Tibial nerve (tissue), 4 donors: ENCODE data around the gene GPBP1. TPM values are rescaled to one million over a fixed set of nuclear protein-coding genes. Genes with fewer than 3 reads are reported as not detected.
"Not testable (repeated sequence)": the region's sequence is repeated elsewhere in the genome, so short reads cannot be mapped to it uniquely, and the experiment has no call there.

ENCODE experiments used
- DNase-seq, 2 donors: peaks; one replicate each; pipeline ENCODE4 v3.0.0-alpha.2; 2019; ENCODE audit warnings: low spot score in 2 of 2
- H3K27ac ChIP-seq, 4 donors: fragments of 200-600 bp; sonication (generic) in 3 of 4; one replicate each; pipeline ENCODE4 v1.5.1; 2017 to 2019; ENCODE audit warnings: mild to moderate bottlenecking in 1 of 4
- H3K27me3 ChIP-seq, 2 donors: fragments of 200-600 bp; sonication (generic) in 1 of 2; one replicate each; pipeline versions ENCODE4 v1.5.1 to v1.6.0; 2017 to 2019
- H3K36me3 ChIP-seq, 3 donors: fragments of 200-600 bp; sonication (generic); one replicate each; pipeline ENCODE4 v1.5.1; 2018 to 2019
- H3K4me1 ChIP-seq, 4 donors: fragments of 200-600 bp; sonication (generic) in 3 of 4; one replicate each; pipeline ENCODE4 v1.5.1; 2017 to 2019
- H3K4me3 ChIP-seq, 4 donors: fragments of 200-600 bp; sonication (generic) in 3 of 4; one replicate each; pipeline ENCODE4 v1.5.1; 2017 to 2019; ENCODE audit warnings: mild to moderate bottlenecking in 1 of 4, moderate library complexity in 1 of 4
- H3K9me3 ChIP-seq, 4 donors: fragments of 200-600 bp; sonication (generic) in 3 of 4; one replicate each; pipeline ENCODE4 v1.5.1; 2017 to 2019
- EP300 ChIP-seq, 2 donors: sonication (generic); formaldehyde crosslinking; IDR thresholded peaks; one replicate each; pipeline ENCODE4 v1.6.1; 2017; ENCODE audit warnings: antibody characterized with exemption in 2 of 2, mild to moderate bottlenecking in 1 of 2
- POLR2A ChIP-seq, 2 donors: fragments of 450-650 bp; IDR thresholded peaks; one replicate each; pipeline ENCODE4 v1.6.1; 2017; ENCODE audit warnings: antibody characterized with exemption in 2 of 2, mild to moderate bottlenecking in 2 of 2, moderate library complexity in 2 of 2
- WGBS, 2 donors: methylation state at CpG; one replicate each; pipeline ENCODE4 v1.1.5; 2018; 5-methylcytosine and 5-hydroxymethylcytosine counted together
- total RNA-seq, 4 donors: library from RNA; depleted of rRNA; stranded (reverse); fragments of >200 nt; gene quantifications; one replicate each; pipeline ENCODE4 v1.1.0, GENCODE V29; 2016
- TF ChIP-seq, protein P1 (sequence below), 5 experiments: fragments of 200-600 bp in 3 of 5; fragments of 450-650 bp in 2 of 5; sonication (generic) in 3 of 5; IDR thresholded peaks; one replicate each; pipeline ENCODE4 v1.5.1; 2016 to 2019; ENCODE audit warnings: antibody characterized with exemption in 5 of 5, mild to moderate bottlenecking in 3 of 5, moderate library complexity in 2 of 5

GPBP1 gene
- total RNA-seq, 4 donors from 2014 or later = 74.3 to 107 (median 84.9) TPM

DNA sequence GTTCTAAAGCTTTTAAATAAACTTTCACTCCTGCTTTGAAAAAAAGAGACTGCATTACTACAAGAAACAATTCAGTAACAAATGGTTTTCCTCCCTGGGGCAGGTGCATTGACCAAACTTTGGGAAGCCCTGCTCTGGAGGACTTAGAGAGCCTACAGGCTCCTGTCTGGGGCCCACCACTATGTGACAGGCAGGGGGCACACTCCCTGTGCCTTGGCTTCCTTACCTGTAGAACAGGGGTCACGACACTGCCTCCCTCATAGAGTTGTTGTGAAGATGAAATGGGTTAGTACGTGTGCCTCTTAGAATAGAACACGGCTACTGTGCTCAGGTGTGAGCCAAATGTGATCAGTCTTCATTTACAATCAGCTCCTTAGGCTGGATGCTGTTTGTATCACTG lies 130.1 kb downstream of the GPBP1 start:
- Histone ChIP-seq H3K9me3 (peaks cover 0 to 18% (median 0%) of the 10 kb centered on the region in 4 donors), H3K36me3 (no peaks in the 10 kb centered on the region), H3K27ac (no peak overlapping the region), H3K4me3 (no peak overlapping the region), H3K4me1 (no peaks in the 10 kb centered on the region), H3K27me3 (no peaks in the 10 kb centered on the region)
- DNase-seq = no peak
- 93% methylated on average over 3 of the region's 3 CpGs for WGBS, 2 donors
- no peak for TF ChIP-seq EP300 (IDR thresholded peaks at IDR 0.05)
- TF ChIP-seq, protein P1, sequence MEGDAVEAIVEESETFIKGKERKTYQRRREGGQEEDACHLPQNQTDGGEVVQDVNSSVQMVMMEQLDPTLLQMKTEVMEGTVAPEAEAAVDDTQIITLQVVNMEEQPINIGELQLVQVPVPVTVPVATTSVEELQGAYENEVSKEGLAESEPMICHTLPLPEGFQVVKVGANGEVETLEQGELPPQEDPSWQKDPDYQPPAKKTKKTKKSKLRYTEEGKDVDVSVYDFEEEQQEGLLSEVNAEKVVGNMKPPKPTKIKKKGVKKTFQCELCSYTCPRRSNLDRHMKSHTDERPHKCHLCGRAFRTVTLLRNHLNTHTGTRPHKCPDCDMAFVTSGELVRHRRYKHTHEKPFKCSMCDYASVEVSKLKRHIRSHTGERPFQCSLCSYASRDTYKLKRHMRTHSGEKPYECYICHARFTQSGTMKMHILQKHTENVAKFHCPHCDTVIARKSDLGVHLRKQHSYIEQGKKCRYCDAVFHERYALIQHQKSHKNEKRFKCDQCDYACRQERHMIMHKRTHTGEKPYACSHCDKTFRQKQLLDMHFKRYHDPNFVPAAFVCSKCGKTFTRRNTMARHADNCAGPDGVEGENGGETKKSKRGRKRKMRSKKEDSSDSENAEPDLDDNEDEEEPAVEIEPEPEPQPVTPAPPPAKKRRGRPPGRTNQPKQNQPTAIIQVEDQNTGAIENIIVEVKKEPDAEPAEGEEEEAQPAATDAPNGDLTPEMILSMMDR (IDR thresholded peaks at IDR 0.05) = no peak
- TF ChIP-seq POLR2A (IDR thresholded peaks at IDR 0.05) = no peak

DNA sequence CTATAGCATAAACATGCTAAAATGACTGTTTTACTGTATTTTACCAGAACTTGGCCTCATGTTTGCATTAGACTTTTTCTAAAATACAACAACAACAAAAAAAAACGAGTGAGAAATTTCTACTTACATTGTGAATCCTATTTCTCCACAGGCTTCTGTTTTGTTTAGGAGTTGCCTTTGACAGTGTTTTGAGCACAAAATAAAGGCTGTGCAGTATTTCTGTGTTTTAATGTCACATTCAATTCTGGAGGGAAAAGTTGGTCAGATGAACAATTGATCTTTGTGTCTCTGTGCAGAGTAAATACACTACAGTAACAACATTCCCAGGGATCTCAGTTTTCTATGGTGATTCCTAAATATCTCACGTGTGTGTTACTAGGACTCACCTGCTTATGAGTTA lies 131.1 kb downstream of the GPBP1 start:
- no peak for TF ChIP-seq POLR2A (IDR thresholded peaks at IDR 0.05)
- TF ChIP-seq EP300 (IDR thresholded peaks at IDR 0.05) = no peak
- TF ChIP-seq, protein P1 (IDR thresholded peaks at IDR 0.05) = no peak
- no peak for DNase-seq
- H3K4me1 ChIP-seq = no peaks in the 10 kb centered on the region
- no peaks in the 10 kb centered on the region for H3K27me3 ChIP-seq
- H3K4me3 ChIP-seq = no peak overlapping the region
- H3K36me3 ChIP-seq = no peaks in the 10 kb centered on the region
- 38 to 46% methylated on average over 2 of the region's 2 CpGs for WGBS, 2 donors
- peaks cover 0 to 18% (median 0%) of the 10 kb centered on the region in 4 donors for H3K9me3 ChIP-seq
- H3K27ac ChIP-seq = no peak overlapping the region

DNA sequence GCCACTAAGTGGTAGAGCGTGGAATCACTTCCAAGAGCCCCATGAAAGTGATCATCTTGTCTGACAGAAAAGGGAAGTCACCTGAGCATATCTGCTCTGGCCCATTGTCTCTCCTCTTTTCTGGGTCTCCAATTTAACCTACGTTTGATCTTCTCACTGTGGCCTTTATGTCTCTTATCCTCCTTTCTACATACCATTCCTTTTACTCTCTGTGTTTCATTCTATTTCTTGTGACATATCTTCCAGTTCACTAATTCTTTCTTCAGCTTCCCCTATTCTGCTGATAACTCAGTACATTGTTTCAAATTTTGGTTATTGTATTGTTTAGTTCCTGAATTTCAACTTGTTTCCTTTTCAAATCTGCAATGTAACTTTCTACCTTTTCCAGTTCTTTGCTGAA lies 132.5 kb downstream of the GPBP1 start:
- no peaks in the 10 kb centered on the region for H3K27me3 ChIP-seq
- TF ChIP-seq, protein P1 (IDR thresholded peaks at IDR 0.05) = no peak
- H3K4me1 ChIP-seq = no peaks in the 10 kb centered on the region
- H3K4me3 ChIP-seq = no peak overlapping the region
- no peaks in the 10 kb centered on the region for H3K36me3 ChIP-seq
- no peak overlapping the region for H3K27ac ChIP-seq
- DNase-seq = no peak
- peaks cover 0 to 18% (median 0%) of the 10 kb centered on the region in 4 donors for H3K9me3 ChIP-seq
- WGBS, 2 donors = 93 to 97% methylated on average over 2 of the region's 2 CpGs

DNA sequence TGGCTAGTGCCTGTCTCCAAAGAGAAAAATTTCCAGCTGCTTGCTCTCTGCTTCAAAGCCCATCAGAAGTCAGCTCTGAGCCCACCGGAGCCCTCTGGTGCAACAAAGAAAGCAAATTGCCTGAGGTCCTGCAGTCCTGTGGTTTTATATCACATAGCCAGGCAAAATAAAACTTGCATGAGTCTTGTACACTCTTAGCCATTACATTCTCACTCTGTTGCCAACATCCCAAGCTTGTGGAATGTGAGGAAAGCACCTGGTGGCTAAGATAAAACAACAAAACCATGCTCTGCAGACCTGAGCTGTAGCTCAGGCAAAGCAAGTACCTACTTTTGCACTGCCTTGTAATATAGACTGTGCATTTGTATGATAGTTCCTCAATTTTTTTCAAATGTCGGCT lies 133.7 kb downstream of the GPBP1 start:
- Histone ChIP-seq H3K9me3 (peaks cover 0 to 18% (median 0%) of the 10 kb centered on the region in 4 donors), H3K27ac (no peak overlapping the region), H3K4me3 (no peak overlapping the region), H3K36me3 (no peaks in the 10 kb centered on the region), H3K27me3 (no peaks in the 10 kb centered on the region), H3K4me1 (no peaks in the 10 kb centered on the region)
- WGBS, 2 donors = 78 to 81% methylated on average over 2 of the region's 2 CpGs
- no peak for DNase-seq
- TF ChIP-seq EP300 (IDR thresholded peaks at IDR 0.05) (no peak), POLR2A (IDR thresholded peaks at IDR 0.05) (no peak)
- TF ChIP-seq, protein P1 (IDR thresholded peaks at IDR 0.05) = no peak

DNA sequence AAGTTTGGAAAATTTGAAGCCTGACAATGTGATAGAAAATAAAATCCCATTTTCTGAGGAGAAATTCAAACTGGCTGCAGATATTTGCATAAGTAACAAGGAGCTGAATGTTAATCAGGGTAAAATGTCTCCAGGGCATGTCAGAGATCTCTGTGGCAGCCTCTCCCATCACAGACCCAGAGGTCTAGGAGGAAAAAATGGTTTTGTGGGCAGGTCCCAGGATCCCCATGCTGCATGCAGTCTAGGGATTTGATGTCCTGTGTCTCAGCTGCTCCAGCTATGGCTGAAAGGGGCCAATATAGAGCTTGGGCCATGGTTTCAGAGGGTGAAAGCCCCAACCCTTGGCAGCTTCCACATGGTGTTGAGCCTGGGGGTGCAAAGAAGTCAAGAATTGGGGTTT lies 135.2 kb downstream of the GPBP1 start:
- not testable (repeated sequence) for H3K4me3 ChIP-seq, H3K36me3 ChIP-seq, H3K27me3 ChIP-seq, H3K4me1 ChIP-seq, H3K27ac ChIP-seq, DNase-seq
- peaks cover 0 to 18% (median 0%) of the 10 kb centered on the region in 4 donors for H3K9me3 ChIP-seq

DNA sequence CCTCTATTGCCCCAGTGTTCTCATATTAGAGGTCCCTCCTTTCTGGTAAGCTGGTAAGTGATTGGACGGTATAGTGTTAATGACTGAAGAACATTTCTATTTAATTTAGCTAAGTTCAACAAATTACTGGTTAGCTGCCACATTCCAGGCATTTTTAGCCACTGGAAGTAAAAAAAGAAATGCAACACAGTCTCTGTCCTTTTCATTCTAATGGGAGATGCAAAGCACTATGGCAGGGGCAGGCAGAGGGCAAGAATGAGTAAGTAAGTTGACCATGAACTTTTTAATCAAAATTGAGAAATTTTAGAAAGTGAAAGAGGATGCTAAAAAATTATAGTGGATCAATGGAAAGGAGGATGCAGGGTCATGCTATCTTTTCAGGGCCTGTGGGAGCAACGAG lies 137.4 kb downstream of the GPBP1 start:
- H3K4me3 ChIP-seq = no peak overlapping the region
- H3K9me3 ChIP-seq = peaks cover 0 to 15% (median 0%) of the 10 kb centered on the region in 4 donors
- H3K27me3 ChIP-seq = no peaks in the 10 kb centered on the region
- no peaks in the 10 kb centered on the region for H3K4me1 ChIP-seq
- TF ChIP-seq, protein P1 (IDR thresholded peaks at IDR 0.05) = no peak
- no peak for TF ChIP-seq EP300 (IDR thresholded peaks at IDR 0.05)
- TF ChIP-seq POLR2A (IDR thresholded peaks at IDR 0.05) = no peak
- H3K36me3 ChIP-seq = no peaks in the 10 kb centered on the region
- DNase-seq = no peak
- WGBS, 2 donors = 46 to 57% methylated on average over 2 of the region's 2 CpGs
- no peak overlapping the region for H3K27ac ChIP-seq
